GM12878 (cell line): ENCODE measurements around the gene FCER1G.

Source experiments
- CEBPB ChIP-seq, 2 experiments: fragments of 150-350 bp in 1 of 2; IDR thresholded peaks; 2 replicates each; pipeline ENCODE4 v1.6.1; 2012 to 2014; ENCODE audit warnings: low read depth in 2 of 2, low read length in 2 of 2, borderline replicate concordance in 1 of 2, inconsistent platforms in 1 of 2
- CHD4 ChIP-seq: fragments of 200-600 bp; sonication (generic); IDR thresholded peaks from 2 replicates; pipeline ENCODE4 v1.6.1; 2016; ENCODE audit warnings: mild to moderate bottlenecking
- FOS ChIP-seq: IDR thresholded peaks from 3 replicates; pipeline ENCODE4 v1.6.1; 2011; ENCODE audit warnings: borderline replicate concordance; ENCODE audit not compliant: insufficient read length; ENCODE audit errors: extremely low read depth
- HCFC1 ChIP-seq: fragments of 150-350 bp; IDR thresholded peaks from 2 replicates; pipeline ENCODE4 v1.6.1; 2014; ENCODE audit warnings: low read length
- MXI1 ChIP-seq: fragments of 150-350 bp; IDR thresholded peaks from 2 replicates; pipeline ENCODE4 v1.6.1; 2011; ENCODE audit warnings: low read depth, mild to moderate bottlenecking, inconsistent platforms, low read length, improper control_type of control experiment
- POLR2AphosphoS5 ChIP-seq: IDR thresholded peaks from 2 replicates; pipeline ENCODE4 v1.6.1; 2011; ENCODE audit warnings: mild to moderate bottlenecking, low read length, inconsistent platforms
- ZNF274 ChIP-seq: IDR thresholded peaks from one replicate; pipeline ENCODE4 v1.8.0; 2011; ENCODE audit not compliant: insufficient read length, insufficient read depth
- TF ChIP-seq, protein P1 (sequence below): IDR thresholded peaks from 2 replicates; pipeline ENCODE4 v1.6.1; 2012; ENCODE audit warnings: low read depth, low read length, improper control_type of control experiment

- TF ChIP-seq POLR2AphosphoS5 (no peak), CEBPB (IDR thresholded peaks at IDR 0.05; ENCODE audit: borderline replicate concordance in 1 of 2, low read depth in 2 of 2, low read length in 2 of 2) (no peak), MXI1 (no peak), FOS (no peak), CHD4 (no peak), HCFC1 (no peak), ZNF274 (no peak)
- TF ChIP-seq, protein P1, sequence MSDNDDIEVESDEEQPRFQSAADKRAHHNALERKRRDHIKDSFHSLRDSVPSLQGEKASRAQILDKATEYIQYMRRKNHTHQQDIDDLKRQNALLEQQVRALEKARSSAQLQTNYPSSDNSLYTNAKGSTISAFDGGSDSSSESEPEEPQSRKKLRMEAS, result no peak
Observed at GRCh38 chr1:161206411-161207140, 8.5 kb upstream of the FCER1G start.
